Measurements from ENCODE around the gene OR4K1. TPM values are rescaled to one million over a fixed set of nuclear protein-coding genes. Genes with fewer than 3 reads are reported as not detected.

OR4K1 gene
- total RNA-seq, 3 donors from 2014 or later = not detected

GRCh38 chr14:19917243-19917642, 13.5 kb upstream of the OR4K1 start:
- H3K9me3 ChIP-seq = peaks cover 41% of the 10 kb centered on the region
- no peaks in the 10 kb centered on the region for H3K4me1 ChIP-seq (ENCODE audit: low read depth)
- no peaks in the 10 kb centered on the region for H3K36me3 ChIP-seq (ENCODE audit: low read depth)
- H3K4me3 ChIP-seq = no peak overlapping the region
- intact Hi-C loops (cut with DNase I, micrococcal nuclease) = no loop called here
- TF ChIP-seq CTCF (IDR thresholded peaks at IDR 0.05) = no peak
- DNase-seq = no peak
- no peak for ATAC-seq

GRCh38 chr14:19917955-19918518, 12.7 kb upstream of the OR4K1 start:
- H3K9me3 ChIP-seq = peaks cover 45% of the 10 kb centered on the region

GRCh38 chr14:19918553-19919264, 12.0 kb upstream of the OR4K1 start:
- no peak overlapping the region for H3K4me3 ChIP-seq
- H3K36me3 ChIP-seq (ENCODE audit: low read depth) = no peaks in the 10 kb centered on the region
- no peak for DNase-seq
- peaks cover 45% of the 10 kb centered on the region for H3K9me3 ChIP-seq
- intact Hi-C loops (cut with DNase I, micrococcal nuclease) = no loop called here
- no peaks in the 10 kb centered on the region for H3K4me1 ChIP-seq (ENCODE audit: low read depth)
- no peak for ATAC-seq
- no peak for TF ChIP-seq CTCF (IDR thresholded peaks at IDR 0.05)

More at GRCh38 chr14:19917955-19918518, 12.7 kb upstream of the OR4K1 start:
- no peak for TF ChIP-seq CTCF (IDR thresholded peaks at IDR 0.05)
- Histone ChIP-seq H3K36me3 (ENCODE audit: low read depth) (no peaks in the 10 kb centered on the region), H3K4me3 (no peak overlapping the region), H3K4me1 (ENCODE audit: low read depth) (no peaks in the 10 kb centered on the region)
- DNase-seq = no peak
- intact Hi-C loops (cut with DNase I, micrococcal nuclease) = no loop called here
- ATAC-seq = no peak

GRCh38 chr14:19920021-19920657, 10.6 kb upstream of the OR4K1 start, which contains the start of gene OR4K5:
OR4K5 (plus strand) TSS chr14:19920607; CDS start chr14:19920607, 0 bp downstream.
- no peaks in the 10 kb centered on the region for H3K36me3 ChIP-seq (ENCODE audit: low read depth)
- H3K4me3 ChIP-seq = no peak within 1 kb of the TSS
- ATAC-seq = no peak
- DNase-seq = no peak
- TF ChIP-seq CTCF (IDR thresholded peaks at IDR 0.05) = no peak
- no peaks in the 10 kb centered on the region for H3K4me1 ChIP-seq (ENCODE audit: low read depth)
- peaks cover 58% of the 10 kb centered on the region for H3K9me3 ChIP-seq
- intact Hi-C loops (cut with DNase I, micrococcal nuclease) = no loop called here

DNA sequence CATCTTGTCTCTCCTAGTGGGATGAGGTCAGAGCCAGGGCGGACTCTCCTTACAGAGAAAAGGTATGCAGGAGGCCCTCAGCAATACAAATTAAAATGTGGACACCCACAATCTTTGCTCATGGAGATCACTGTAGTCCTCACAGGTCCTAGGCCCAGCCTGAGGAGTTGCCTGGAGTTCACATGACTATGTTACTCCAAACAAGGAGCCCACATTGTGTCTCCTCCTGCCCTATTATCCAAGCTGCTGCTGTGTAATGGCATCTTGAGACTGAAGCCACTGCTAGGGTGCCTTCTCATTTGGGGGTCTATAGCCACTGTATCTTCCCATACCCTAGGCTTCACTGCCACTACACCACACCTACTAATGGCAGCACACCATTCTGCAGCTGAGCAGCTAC, 11.0 kb downstream of the OR4K1 start:
- intact Hi-C loops (cut with DNase I, micrococcal nuclease) = no loop called here
- no peak overlapping the region for H3K4me3 ChIP-seq
- H3K4me1 ChIP-seq (ENCODE audit: low read depth) = no peaks in the 10 kb centered on the region
- no peak for ATAC-seq
- TF ChIP-seq CTCF (IDR thresholded peaks at IDR 0.05) = no peak
- peaks cover 39% of the 10 kb centered on the region for H3K9me3 ChIP-seq
- H3K36me3 ChIP-seq (ENCODE audit: low read depth) = no peaks in the 10 kb centered on the region
- DNase-seq = no peak
